Esophagus muscularis mucosa (tissue), 4 donors: ENCODE results near the gene CRY2. TPM values are rescaled to one million over a fixed set of nuclear protein-coding genes. Genes with fewer than 3 reads are reported as not detected.

Experiments used
- DNase-seq: peaks from one replicate; pipeline ENCODE4 v3.0.0-alpha.2; 2017; ENCODE audit errors: extremely low spot score
- H3K27ac ChIP-seq, 4 donors: fragments of 200-600 bp; sonication (generic); replicated peaks in 1 of 4; 1 replicate in 3 of 4; 2 replicates in 1 of 4; pipeline ENCODE4 v1.5.1; 2016 to 2019; ENCODE audit warnings: mild to moderate bottlenecking in 1 of 4
- H3K27me3 ChIP-seq, 4 donors: fragments of 200-600 bp; sonication (generic); one replicate each; pipeline versions ENCODE4 v1.5.1 to v1.6.0; 2016 to 2019
- H3K36me3 ChIP-seq, 4 donors: fragments of 200-600 bp; sonication (generic); one replicate each; pipeline ENCODE4 v1.5.1; 2016 to 2019
- H3K4me1 ChIP-seq, 4 donors: fragments of 200-600 bp; sonication (generic); one replicate each; pipeline ENCODE4 v1.5.1; 2016 to 2019
- H3K4me3 ChIP-seq, 4 donors: fragments of 200-600 bp; sonication (generic); 1 replicate in 2 of 4; 2 replicates in 2 of 4; pipeline ENCODE4 v1.5.1; 2016 to 2019; ENCODE audit warnings: mild to moderate bottlenecking in 4 of 4, moderate library complexity in 1 of 4
- H3K9me3 ChIP-seq, 4 donors: fragments of 200-600 bp; sonication (generic); 1 replicate in 3 of 4; 2 replicates in 1 of 4; pipeline ENCODE4 v1.5.1; 2016 to 2019
- EP300 ChIP-seq: sonication (generic); formaldehyde crosslinking; IDR thresholded peaks from one replicate; pipeline ENCODE4 v1.6.1; 2017; ENCODE audit warnings: antibody characterized with exemption
- POLR2A ChIP-seq: fragments of 450-650 bp; IDR thresholded peaks from one replicate; pipeline ENCODE4 v1.6.1; 2017; ENCODE audit warnings: antibody characterized with exemption, moderate library complexity, mild to moderate bottlenecking, low read depth
- POLR2AphosphoS5 ChIP-seq, 2 donors: sonication (generic); formaldehyde crosslinking; IDR thresholded peaks; one replicate each; pipeline ENCODE4 v1.6.1; 2017; ENCODE audit warnings: antibody characterized with exemption in 2 of 2
- WGBS: methylation state at CpG from one replicate; pipeline ENCODE4 v1.1.5; 2018; 5-methylcytosine and 5-hydroxymethylcytosine counted together
- intact Hi-C: fragments of 100-400 bp; cut with DNase I; formaldehyde crosslinking; loops from one replicate; pipeline ENCODE4 v1.15.1; 2023
- total RNA-seq, 4 donors: library from RNA; depleted of rRNA; stranded (reverse); fragments of >200 nt; gene quantifications; one replicate each; pipeline versions ENCODE4 v1.1.0 to v1.2.1, GENCODE V29; 2016
- TF ChIP-seq, protein P1 (sequence below), 3 experiments: fragments of 200-600 bp in 2 of 3; fragments of 450-650 bp in 1 of 3; sonication (generic) in 2 of 3; IDR thresholded peaks; one replicate each; pipeline ENCODE4 v1.5.1; 2017 to 2019; ENCODE audit warnings: antibody characterized with exemption in 3 of 3, mild to moderate bottlenecking in 2 of 3, moderate library complexity in 1 of 3

The CRY2 gene
- total RNA-seq, 4 donors from 2014 or later = 32.0 to 57.6 (median 49.7) TPM

DNA sequence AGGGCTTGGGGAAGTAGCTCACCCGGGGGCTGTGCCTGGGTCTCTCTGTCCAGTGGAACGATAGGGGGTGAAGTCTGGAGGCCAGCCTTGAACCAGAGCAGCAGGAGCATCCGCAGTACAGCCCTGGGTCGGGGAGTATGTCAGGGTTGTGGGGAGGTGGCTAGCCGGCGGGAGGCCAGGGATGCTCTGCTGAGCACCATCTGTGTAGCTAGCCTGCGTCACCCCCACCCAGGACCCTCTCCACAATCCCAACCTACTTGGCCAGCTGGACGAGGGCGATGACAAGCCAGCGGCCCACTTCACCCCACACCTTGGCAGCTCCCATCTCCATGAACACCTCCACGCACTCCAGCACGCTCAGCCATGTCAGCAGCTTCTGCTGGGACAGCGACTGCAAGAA is 68.2 kb downstream of the CRY2 start:
- TF ChIP-seq POLR2A = no peak
- no peak for TF ChIP-seq POLR2AphosphoS5 (IDR thresholded peaks at IDR 0.05)
- no peak for TF ChIP-seq EP300
- TF ChIP-seq, protein P1, sequence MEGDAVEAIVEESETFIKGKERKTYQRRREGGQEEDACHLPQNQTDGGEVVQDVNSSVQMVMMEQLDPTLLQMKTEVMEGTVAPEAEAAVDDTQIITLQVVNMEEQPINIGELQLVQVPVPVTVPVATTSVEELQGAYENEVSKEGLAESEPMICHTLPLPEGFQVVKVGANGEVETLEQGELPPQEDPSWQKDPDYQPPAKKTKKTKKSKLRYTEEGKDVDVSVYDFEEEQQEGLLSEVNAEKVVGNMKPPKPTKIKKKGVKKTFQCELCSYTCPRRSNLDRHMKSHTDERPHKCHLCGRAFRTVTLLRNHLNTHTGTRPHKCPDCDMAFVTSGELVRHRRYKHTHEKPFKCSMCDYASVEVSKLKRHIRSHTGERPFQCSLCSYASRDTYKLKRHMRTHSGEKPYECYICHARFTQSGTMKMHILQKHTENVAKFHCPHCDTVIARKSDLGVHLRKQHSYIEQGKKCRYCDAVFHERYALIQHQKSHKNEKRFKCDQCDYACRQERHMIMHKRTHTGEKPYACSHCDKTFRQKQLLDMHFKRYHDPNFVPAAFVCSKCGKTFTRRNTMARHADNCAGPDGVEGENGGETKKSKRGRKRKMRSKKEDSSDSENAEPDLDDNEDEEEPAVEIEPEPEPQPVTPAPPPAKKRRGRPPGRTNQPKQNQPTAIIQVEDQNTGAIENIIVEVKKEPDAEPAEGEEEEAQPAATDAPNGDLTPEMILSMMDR (IDR thresholded peaks at IDR 0.05) = no peak
- Histone ChIP-seq H3K27ac (no peak overlapping the region), H3K4me3 (no peak overlapping the region), H3K27me3 (no peaks in the 10 kb centered on the region), H3K9me3 (no peaks in the 10 kb centered on the region), H3K36me3 (peaks cover 35 to 59% (median 57%) of the 10 kb centered on the region in 4 donors), H3K4me1 (peaks cover 15 to 35% (median 29%) of the 10 kb centered on the region in 4 donors)
- DNase-seq = no peak
- intact Hi-C loops = no loop called here
- 84% methylated on average over 13 of the region's 13 CpGs for WGBS

DNA sequence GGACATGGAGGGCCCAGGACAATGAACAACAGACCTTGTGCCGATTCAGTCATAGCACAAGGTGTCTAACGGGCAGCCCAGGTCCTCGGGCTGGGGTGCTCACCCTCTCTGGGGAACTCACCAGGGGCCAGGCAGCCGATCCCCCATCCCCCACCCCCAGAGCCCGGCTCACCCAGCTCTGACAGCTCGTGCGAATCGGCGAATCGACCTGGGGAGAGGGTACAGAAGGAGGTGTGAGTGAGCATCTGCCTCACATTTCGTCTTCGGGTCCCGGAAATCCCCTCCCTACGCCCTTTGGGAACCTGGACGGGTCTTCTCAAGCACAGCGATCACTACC is 70.0 kb downstream of the CRY2 start:
- Histone ChIP-seq H3K9me3 (no peaks in the 10 kb centered on the region), H3K36me3 (peaks cover 25 to 41% (median 39%) of the 10 kb centered on the region in 4 donors), H3K27me3 (peaks cover 0 to 15% (median 4%) of the 10 kb centered on the region in 4 donors), H3K27ac (peak overlapping the region; percentile 81 to 96 (median 92)), H3K4me1 (peaks cover 19 to 41% (median 35%) of the 10 kb centered on the region in 4 donors), H3K4me3 (peak overlapping the region; percentile 70 to 98 (median 78))
- WGBS = 26% methylated on average over 3 of the region's 16 CpGs
- no peak for DNase-seq
- TF ChIP-seq, protein P1 (IDR thresholded peaks at IDR 0.05) = no peak
- TF ChIP-seq EP300 (no peak), POLR2A (no peak), POLR2AphosphoS5 (IDR thresholded peaks at IDR 0.05) (no peak)
- intact Hi-C loops = no loop called here

DNA sequence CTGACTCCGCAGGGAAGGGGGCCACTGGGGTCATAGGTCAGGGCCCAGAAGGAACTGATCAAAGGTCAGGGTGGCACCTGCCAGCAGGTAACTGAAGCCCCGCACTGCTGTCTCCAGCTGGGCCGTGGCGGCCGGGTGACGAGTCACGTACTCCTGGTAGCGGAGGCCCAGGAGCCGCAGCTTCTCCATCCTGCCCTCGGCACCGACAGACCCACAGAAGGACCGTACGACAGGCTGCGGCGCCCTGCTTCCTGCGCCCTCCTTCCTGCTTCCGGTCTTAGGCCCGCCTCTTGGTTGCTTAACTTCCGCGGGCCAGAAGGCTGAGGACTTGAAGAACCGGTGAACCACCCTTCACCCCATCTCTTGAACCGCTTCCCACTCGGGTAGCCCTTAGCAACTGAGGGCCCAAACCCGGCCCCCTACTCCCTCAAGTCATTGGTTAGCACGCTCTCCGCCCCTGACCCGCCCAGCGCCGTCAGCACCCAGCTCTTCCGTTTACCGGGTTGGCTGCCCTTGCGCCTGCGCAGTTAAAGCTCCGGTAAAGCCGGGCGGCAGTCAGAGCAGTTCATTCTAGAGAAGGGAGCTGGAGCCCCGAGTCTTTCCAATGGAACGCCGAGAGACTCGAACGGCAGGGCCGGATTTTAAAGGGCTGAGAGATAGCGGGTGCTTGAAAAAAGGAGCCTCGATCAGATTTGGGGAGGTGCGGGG is 70.5 kb downstream of the CRY2 start, which contains the start of gene PEX16:
Gene PEX16 (minus strand): TSS at position 255 of the 708 bp plus-strand sequence. CDS start 66 bp downstream, at position 189.
- Histone ChIP-seq H3K9me3 (no peaks in the 10 kb centered on the region), H3K36me3 (peaks cover 25 to 36% (median 34%) of the 10 kb centered on the region in 4 donors), H3K27ac (peak within 1 kb of the TSS; percentile 81 to 96 (median 92)), H3K4me3 (peak within 1 kb of the TSS; percentile 70 to 98 (median 78)), H3K27me3 (peaks cover 0 to 20% (median 10%) of the 10 kb centered on the region in 4 donors), H3K4me1 (peaks cover 24 to 46% (median 41%) of the 10 kb centered on the region in 4 donors)
- 0% methylated on average over 16 of the region's 45 CpGs for WGBS
- intact Hi-C loops = no loop called here
- peak; percentile 99 for DNase-seq
- TF ChIP-seq EP300 (no peak), POLR2AphosphoS5 (IDR thresholded peaks at IDR 0.05) (peak; percentile 95 to 98), POLR2A (peak; percentile 72)
- TF ChIP-seq, protein P1 (IDR thresholded peaks at IDR 0.05) = peak in 1 of 3 experiments; percentile 25

DNA sequence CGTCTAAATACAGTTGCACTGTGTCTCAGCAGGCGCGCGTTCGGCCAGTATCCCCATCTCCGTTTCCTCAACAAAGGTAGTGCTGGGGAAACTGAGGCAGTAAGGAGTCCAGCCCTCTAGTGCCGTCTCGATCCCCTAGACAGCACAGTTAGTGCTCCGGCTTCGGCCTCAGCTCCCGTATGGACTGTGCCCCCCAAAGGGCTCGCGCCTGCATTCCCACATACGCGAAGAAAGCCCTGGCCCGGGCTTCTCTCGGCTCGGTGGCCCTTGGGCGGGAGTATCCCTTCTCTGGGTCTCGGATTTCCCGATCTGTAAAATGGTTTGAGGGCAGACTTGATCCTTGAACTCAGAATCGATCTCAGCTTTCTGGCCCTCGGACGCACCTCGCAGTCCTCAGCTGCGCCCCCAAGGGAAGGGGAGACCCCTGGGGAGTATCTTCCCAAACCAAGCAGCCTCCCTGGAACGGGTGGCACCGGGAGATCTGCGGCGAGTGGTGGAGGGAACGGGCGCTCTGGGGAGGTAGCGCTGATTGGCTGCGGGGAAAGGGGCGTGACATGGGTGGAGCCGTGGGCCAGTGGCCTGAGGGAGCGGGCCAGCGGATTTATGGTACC is 71.2 kb downstream of the CRY2 start:
- DNase-seq = peak; percentile 96
- H3K36me3 ChIP-seq = peaks cover 19 to 29% (median 28%) of the 10 kb centered on the region in 4 donors
- TF ChIP-seq POLR2AphosphoS5 (IDR thresholded peaks at IDR 0.05) = peak; percentile 83 to 94
- TF ChIP-seq, protein P1 (IDR thresholded peaks at IDR 0.05) = no peak
- no peak for TF ChIP-seq EP300
- TF ChIP-seq POLR2A = peak; percentile 42
- H3K27me3 ChIP-seq = peaks cover 0 to 26% (median 16%) of the 10 kb centered on the region in 4 donors
- peak overlapping the region; percentile 81 to 96 (median 92) for H3K27ac ChIP-seq
- peak overlapping the region; percentile 70 to 98 (median 78) for H3K4me3 ChIP-seq
- 0% methylated on average over 30 of the region's 38 CpGs for WGBS
- no peaks in the 10 kb centered on the region for H3K9me3 ChIP-seq
- peaks cover 27 to 52% (median 47%) of the 10 kb centered on the region in 4 donors for H3K4me1 ChIP-seq
- intact Hi-C loops = no loop called here
